ENCODE results near the gene EGFR. TPM values are rescaled to one million over a fixed set of nuclear protein-coding genes. Genes with fewer than 3 reads are reported as not detected.

Gene EGFR
- total and polyA plus RNA-seq, 12 donors = 7.0 to 111 (median 71.6) TPM

- H3K4me1 ChIP-seq (replicated peaks in 1 of 2) = peaks cover 0 to 23% of the 10 kb centered on the region in 2 donors
- 76 to 90% (median 81%) methylated on average over 4 of the region's 4 CpGs for WGBS, 4 donors
- TF ChIP-seq POLR2A (IDR thresholded peaks at IDR 0.05) (no peak), CTCF (IDR thresholded peaks at IDR 0.05) (no peak)
- no peak for DNase-seq
- no peaks in the 10 kb centered on the region for H3K9me3 ChIP-seq (replicated peaks in 1 of 3)
- peak overlapping the region in 1 of 5 donors; percentile 41 for H3K27ac ChIP-seq
- H3K4me3 ChIP-seq = no peak overlapping the region
- no peaks in the 10 kb centered on the region for H3K27me3 ChIP-seq
- no peaks in the 10 kb centered on the region for H3K36me3 ChIP-seq (replicated peaks in 1 of 2)
- intact Hi-C loops (cut with DNase I) = no loop called here
These were observed 8.2 kb downstream of the EGFR start for GRCh38 chr7:55026867-55027490.

GRCh38 chr7:55028011-55028410 lies 9.2 kb downstream of the EGFR start:
- peaks cover 0 to 23% of the 10 kb centered on the region in 2 donors for H3K4me1 ChIP-seq (replicated peaks in 1 of 2)
- TF ChIP-seq CTCF (IDR thresholded peaks at IDR 0.05) = no peak
- TF ChIP-seq POLR2A (IDR thresholded peaks at IDR 0.05) = no peak
- no peak overlapping the region for H3K4me3 ChIP-seq
- H3K36me3 ChIP-seq (replicated peaks in 1 of 2) = no peaks in the 10 kb centered on the region
- intact Hi-C loops (cut with DNase I) = no loop called here
- H3K9me3 ChIP-seq (replicated peaks in 1 of 3) = no peaks in the 10 kb centered on the region
- DNase-seq = no peak
- H3K27ac ChIP-seq = no peak overlapping the region
- no peaks in the 10 kb centered on the region for H3K27me3 ChIP-seq
- 72 to 91% (median 76%) methylated on average over 3 of the region's 3 CpGs for WGBS, 4 donors

GRCh38 chr7:55030314-55030713 lies 11.5 kb downstream of the EGFR start:
- DNase-seq = no peak
- no peaks in the 10 kb centered on the region for H3K36me3 ChIP-seq (replicated peaks in 1 of 2)
- TF ChIP-seq POLR2A (IDR thresholded peaks at IDR 0.05) (no peak), CTCF (IDR thresholded peaks at IDR 0.05) (no peak)
- intact Hi-C loops (cut with DNase I) = loop anchor here in 1 of 2 donors (10.0 kb wide), 1 partner anchor 114 kb away; no protein-coding TSS in a partner anchor
- 4 to 25% (median 9%) methylated on average over 1 of the region's 1 CpG for WGBS, 4 donors
- H3K9me3 ChIP-seq (replicated peaks in 1 of 3) = no peaks in the 10 kb centered on the region
- peaks cover 4 to 33% of the 10 kb centered on the region in 2 donors for H3K4me1 ChIP-seq (replicated peaks in 1 of 2)
- no peak overlapping the region for H3K27ac ChIP-seq
- H3K27me3 ChIP-seq = no peaks in the 10 kb centered on the region
- H3K4me3 ChIP-seq = no peak overlapping the region

- H3K27ac ChIP-seq = no peak overlapping the region
- H3K27me3 ChIP-seq = no peaks in the 10 kb centered on the region
- intact Hi-C loops (cut with DNase I) = loop anchor here in 1 of 2 donors (10.0 kb wide), 1 partner anchor 114 kb away; no protein-coding TSS in a partner anchor
- 80 to 94% (median 87%) methylated on average over 2 of the region's 2 CpGs for WGBS, 4 donors
- no peak overlapping the region for H3K4me3 ChIP-seq
- no peaks in the 10 kb centered on the region for H3K36me3 ChIP-seq (replicated peaks in 1 of 2)
- peaks cover 4 to 36% of the 10 kb centered on the region in 2 donors for H3K4me1 ChIP-seq (replicated peaks in 1 of 2)
- no peak for TF ChIP-seq POLR2A (IDR thresholded peaks at IDR 0.05)
- TF ChIP-seq CTCF (IDR thresholded peaks at IDR 0.05) = no peak
- DNase-seq = no peak
- no peaks in the 10 kb centered on the region for H3K9me3 ChIP-seq (replicated peaks in 1 of 3)
These were observed 12.3 kb downstream of the EGFR start for GRCh38 chr7:55031075-55031474.

All from adrenal gland (tissue), 12 donors.